C4-2B (cell line): ENCODE results near the gene KLHL42.

Source experiments
- ZFX ChIP-seq: fragments of 450-650 bp; IDR thresholded peaks from 2 replicates; pipeline ENCODE4 v1.6.1; 2017
- TF ChIP-seq, protein P1 (sequence below): fragments of 450-650 bp; conservative IDR thresholded peaks from 2 replicates; pipeline ENCODE4 v1.5.1; 2017; ENCODE audit warnings: mild to moderate bottlenecking

DNA sequence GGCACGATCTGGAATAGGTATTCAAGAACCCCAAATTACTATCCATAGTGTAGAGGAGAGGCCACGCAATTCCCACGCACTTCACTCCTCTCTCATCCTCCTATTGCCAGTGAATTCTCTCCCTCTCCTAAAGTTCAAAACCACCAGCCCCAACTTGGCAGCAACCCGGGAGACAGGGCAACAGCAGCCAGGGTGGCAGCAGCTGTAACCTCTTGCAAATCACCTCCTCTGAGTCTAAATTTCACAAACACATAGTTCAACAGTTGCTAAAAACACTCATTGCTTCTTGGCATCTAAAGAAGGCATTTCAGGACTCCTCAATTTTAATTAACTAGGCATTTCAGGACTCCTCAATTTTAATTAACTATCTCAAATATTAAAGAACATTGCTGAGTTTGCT, 37.7 kb downstream of the KLHL42 start:
- TF ChIP-seq, protein P1, sequence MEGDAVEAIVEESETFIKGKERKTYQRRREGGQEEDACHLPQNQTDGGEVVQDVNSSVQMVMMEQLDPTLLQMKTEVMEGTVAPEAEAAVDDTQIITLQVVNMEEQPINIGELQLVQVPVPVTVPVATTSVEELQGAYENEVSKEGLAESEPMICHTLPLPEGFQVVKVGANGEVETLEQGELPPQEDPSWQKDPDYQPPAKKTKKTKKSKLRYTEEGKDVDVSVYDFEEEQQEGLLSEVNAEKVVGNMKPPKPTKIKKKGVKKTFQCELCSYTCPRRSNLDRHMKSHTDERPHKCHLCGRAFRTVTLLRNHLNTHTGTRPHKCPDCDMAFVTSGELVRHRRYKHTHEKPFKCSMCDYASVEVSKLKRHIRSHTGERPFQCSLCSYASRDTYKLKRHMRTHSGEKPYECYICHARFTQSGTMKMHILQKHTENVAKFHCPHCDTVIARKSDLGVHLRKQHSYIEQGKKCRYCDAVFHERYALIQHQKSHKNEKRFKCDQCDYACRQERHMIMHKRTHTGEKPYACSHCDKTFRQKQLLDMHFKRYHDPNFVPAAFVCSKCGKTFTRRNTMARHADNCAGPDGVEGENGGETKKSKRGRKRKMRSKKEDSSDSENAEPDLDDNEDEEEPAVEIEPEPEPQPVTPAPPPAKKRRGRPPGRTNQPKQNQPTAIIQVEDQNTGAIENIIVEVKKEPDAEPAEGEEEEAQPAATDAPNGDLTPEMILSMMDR, result no peak
- TF ChIP-seq ZFX, result no peak
